PFSK-1 (cell line): Measurements from ENCODE around the gene TLR5.

Experiments
- POLR2AphosphoS5 ChIP-seq: IDR thresholded peaks from 2 replicates; pipeline ENCODE4 v1.6.1; 2012; ENCODE audit warnings: low read depth, mild to moderate bottlenecking, control low read depth, low read length, moderate library complexity
- TAF1 ChIP-seq: IDR thresholded peaks from 2 replicates; pipeline ENCODE4 v1.6.1; 2012; ENCODE audit warnings: low read length, control low read depth, borderline replicate concordance; ENCODE audit not compliant: insufficient read depth
- TF ChIP-seq, protein P1 (sequence below), 2 experiments: IDR thresholded peaks; 2 replicates each; pipeline versions ENCODE4 v1.6.1 to v1.8.0; 2011 to 2012; ENCODE audit warnings: low read depth in 2 of 2, low read length in 2 of 2, control low read depth in 1 of 2, inconsistent platforms in 1 of 2, mild to moderate bottlenecking in 1 of 2, moderate library complexity in 1 of 2; ENCODE audit not compliant: insufficient read depth in 1 of 2

DNA sequence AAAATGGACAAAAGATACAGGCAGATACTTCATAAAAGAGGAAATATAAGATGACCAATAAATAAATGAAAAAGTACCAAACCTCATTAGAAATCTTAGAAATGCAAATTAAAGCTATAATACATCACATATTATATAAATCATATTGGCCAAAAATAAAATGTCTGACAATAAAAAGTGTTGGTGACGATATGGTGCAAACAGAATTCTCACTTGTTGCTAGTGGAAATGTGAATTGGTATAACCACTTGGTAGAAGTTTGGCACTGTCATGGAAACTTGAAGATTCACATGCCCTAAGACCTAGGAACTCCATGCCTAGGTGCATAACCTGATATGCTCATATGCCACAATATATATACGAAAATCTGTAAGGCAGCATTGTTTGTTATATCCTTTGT is 4.4 kb upstream of the TLR5 start:
- TF ChIP-seq, protein P1, sequence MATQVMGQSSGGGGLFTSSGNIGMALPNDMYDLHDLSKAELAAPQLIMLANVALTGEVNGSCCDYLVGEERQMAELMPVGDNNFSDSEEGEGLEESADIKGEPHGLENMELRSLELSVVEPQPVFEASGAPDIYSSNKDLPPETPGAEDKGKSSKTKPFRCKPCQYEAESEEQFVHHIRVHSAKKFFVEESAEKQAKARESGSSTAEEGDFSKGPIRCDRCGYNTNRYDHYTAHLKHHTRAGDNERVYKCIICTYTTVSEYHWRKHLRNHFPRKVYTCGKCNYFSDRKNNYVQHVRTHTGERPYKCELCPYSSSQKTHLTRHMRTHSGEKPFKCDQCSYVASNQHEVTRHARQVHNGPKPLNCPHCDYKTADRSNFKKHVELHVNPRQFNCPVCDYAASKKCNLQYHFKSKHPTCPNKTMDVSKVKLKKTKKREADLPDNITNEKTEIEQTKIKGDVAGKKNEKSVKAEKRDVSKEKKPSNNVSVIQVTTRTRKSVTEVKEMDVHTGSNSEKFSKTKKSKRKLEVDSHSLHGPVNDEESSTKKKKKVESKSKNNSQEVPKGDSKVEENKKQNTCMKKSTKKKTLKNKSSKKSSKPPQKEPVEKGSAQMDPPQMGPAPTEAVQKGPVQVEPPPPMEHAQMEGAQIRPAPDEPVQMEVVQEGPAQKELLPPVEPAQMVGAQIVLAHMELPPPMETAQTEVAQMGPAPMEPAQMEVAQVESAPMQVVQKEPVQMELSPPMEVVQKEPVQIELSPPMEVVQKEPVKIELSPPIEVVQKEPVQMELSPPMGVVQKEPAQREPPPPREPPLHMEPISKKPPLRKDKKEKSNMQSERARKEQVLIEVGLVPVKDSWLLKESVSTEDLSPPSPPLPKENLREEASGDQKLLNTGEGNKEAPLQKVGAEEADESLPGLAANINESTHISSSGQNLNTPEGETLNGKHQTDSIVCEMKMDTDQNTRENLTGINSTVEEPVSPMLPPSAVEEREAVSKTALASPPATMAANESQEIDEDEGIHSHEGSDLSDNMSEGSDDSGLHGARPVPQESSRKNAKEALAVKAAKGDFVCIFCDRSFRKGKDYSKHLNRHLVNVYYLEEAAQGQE (IDR thresholded peaks at IDR 0.05; ENCODE audit: insufficient read depth in 1 of 2, low read depth in 2 of 2, low read length in 2 of 2) = no peak
- TF ChIP-seq TAF1 (no peak), POLR2AphosphoS5 (no peak)
